ENCODE data around the gene BRCA2.

BRCA2 gene

DNA sequence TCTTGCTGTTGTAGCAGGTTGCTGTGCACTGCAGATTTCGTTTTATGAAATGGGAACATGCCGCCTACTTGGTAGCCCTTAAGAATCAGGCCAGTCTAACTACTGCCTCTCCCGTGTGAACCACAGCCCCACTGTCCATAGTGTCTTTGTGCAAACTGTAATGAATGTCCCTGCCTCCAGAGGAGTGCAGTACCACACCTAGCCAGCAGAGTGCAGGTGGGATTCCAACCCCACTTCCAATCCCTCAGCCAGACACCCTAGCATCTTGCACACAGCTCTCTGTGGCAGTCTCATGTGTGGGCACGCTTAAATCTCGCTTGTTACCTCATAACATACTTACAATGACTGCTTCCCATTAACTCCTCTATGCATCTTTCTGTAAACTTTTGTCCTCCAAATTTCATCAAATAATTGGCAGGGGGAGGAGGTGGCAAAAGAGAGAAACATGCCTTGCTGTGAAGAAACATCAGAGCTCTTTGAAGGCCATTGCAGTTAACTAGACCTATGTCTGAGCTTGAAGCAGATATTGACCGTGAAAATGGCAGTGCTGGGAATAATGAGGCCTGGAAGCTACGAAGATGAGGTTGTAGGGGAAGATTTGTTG, 47.4 kb upstream of the BRCA2 start:
- Histone ChIP-seq H4K20me1 (ENCODE audit: low read depth, low read length) (no peaks in the 10 kb centered on the region), H2AFZ (ENCODE audit: low read depth, low read length, severe bottlenecking) (no peak overlapping the region), H3K9me3 (ENCODE audit: insufficient read depth, low read length) (no peaks in the 10 kb centered on the region), H3K9ac (ENCODE audit: low read length) (no peak overlapping the region), H3K79me2 (ENCODE audit: insufficient read depth, low read length) (no peaks in the 10 kb centered on the region), H3K27ac (ENCODE audit: low read depth, low read length) (no peak overlapping the region), H3K4me2 (ENCODE audit: low read depth, low read length, poor library complexity, severe bottlenecking) (no peak overlapping the region), H3K27me3 (ENCODE audit: low read length) (no peaks in the 10 kb centered on the region), H3K4me3 (ENCODE audit: insufficient read depth, low read length, poor library complexity, severe bottlenecking) (no peak overlapping the region), H3K36me3 (ENCODE audit: low read length) (no peaks in the 10 kb centered on the region), H3F3A (ENCODE audit: insufficient read depth) (no peaks in the 10 kb centered on the region), H3K9me2 (replicated peaks; ENCODE audit: insufficient read depth, low read length) (no peaks in the 10 kb centered on the region)
- TF ChIP-seq, protein P1, sequence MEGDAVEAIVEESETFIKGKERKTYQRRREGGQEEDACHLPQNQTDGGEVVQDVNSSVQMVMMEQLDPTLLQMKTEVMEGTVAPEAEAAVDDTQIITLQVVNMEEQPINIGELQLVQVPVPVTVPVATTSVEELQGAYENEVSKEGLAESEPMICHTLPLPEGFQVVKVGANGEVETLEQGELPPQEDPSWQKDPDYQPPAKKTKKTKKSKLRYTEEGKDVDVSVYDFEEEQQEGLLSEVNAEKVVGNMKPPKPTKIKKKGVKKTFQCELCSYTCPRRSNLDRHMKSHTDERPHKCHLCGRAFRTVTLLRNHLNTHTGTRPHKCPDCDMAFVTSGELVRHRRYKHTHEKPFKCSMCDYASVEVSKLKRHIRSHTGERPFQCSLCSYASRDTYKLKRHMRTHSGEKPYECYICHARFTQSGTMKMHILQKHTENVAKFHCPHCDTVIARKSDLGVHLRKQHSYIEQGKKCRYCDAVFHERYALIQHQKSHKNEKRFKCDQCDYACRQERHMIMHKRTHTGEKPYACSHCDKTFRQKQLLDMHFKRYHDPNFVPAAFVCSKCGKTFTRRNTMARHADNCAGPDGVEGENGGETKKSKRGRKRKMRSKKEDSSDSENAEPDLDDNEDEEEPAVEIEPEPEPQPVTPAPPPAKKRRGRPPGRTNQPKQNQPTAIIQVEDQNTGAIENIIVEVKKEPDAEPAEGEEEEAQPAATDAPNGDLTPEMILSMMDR (IDR thresholded peaks at IDR 0.05; ENCODE audit: insufficient read depth, low read length, poor library complexity, severe bottlenecking), result peak; percentile 45
- TF ChIP-seq EZH2phosphoT487 (conservative IDR thresholded peaks at IDR 0.05; ENCODE audit: low read length), result no peak

- H3K4me3 ChIP-seq (ENCODE audit: insufficient read depth, low read length, poor library complexity, severe bottlenecking), result no peak overlapping the region
- H4K20me1 ChIP-seq (ENCODE audit: low read depth, low read length), result no peaks in the 10 kb centered on the region
- no peaks in the 10 kb centered on the region for H3F3A ChIP-seq (ENCODE audit: insufficient read depth)
- no peaks in the 10 kb centered on the region for H3K79me2 ChIP-seq (ENCODE audit: insufficient read depth, low read length)
- no peak overlapping the region for H3K4me2 ChIP-seq (ENCODE audit: low read depth, low read length, poor library complexity, severe bottlenecking)
- no peak overlapping the region for H3K27ac ChIP-seq (ENCODE audit: low read depth, low read length)
- no peaks in the 10 kb centered on the region for H3K36me3 ChIP-seq (ENCODE audit: low read length)
- H3K9me2 ChIP-seq (replicated peaks; ENCODE audit: insufficient read depth, low read length), result no peaks in the 10 kb centered on the region
- TF ChIP-seq, protein P1 (IDR thresholded peaks at IDR 0.05; ENCODE audit: insufficient read depth, low read length, poor library complexity, severe bottlenecking), result no peak
- no peak for TF ChIP-seq EZH2phosphoT487 (conservative IDR thresholded peaks at IDR 0.05; ENCODE audit: low read length)
- no peak overlapping the region for H3K9ac ChIP-seq (ENCODE audit: low read length)
- no peak overlapping the region for H2AFZ ChIP-seq (ENCODE audit: low read depth, low read length, severe bottlenecking)
- H3K9me3 ChIP-seq (ENCODE audit: insufficient read depth, low read length), result no peaks in the 10 kb centered on the region
- no peaks in the 10 kb centered on the region for H3K27me3 ChIP-seq (ENCODE audit: low read length)
These were observed 43.2 kb upstream of the BRCA2 start for GRCh38 chr13:32272021-32272683.

DNA sequence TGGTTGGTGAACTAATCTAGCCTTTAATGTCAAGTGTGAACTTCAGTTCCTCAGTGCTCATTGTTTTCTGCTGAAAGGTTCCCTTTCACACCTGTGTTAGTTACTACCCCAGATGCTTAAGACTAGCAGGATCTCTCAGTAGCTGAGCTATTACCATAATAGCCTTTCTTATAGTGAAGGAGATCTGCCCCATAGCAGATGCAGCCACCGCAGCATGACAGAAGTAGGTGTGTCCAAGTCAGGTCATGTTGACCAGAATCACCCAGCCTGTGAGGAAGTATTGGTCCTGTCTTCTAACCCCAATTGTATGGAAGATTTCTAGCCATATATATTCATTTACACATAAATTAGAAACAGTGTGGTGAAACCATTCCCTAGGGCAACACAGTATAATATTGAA, 37.5 kb upstream of the BRCA2 start:
- Histone ChIP-seq H3K36me3 (ENCODE audit: low read length) (no peaks in the 10 kb centered on the region), H3K27me3 (ENCODE audit: low read length) (no peaks in the 10 kb centered on the region), H3K4me3 (ENCODE audit: insufficient read depth, low read length, poor library complexity, severe bottlenecking) (no peak overlapping the region), H3F3A (ENCODE audit: insufficient read depth) (no peaks in the 10 kb centered on the region), H3K9me3 (ENCODE audit: insufficient read depth, low read length) (no peaks in the 10 kb centered on the region), H3K9ac (ENCODE audit: low read length) (no peak overlapping the region), H3K79me2 (ENCODE audit: insufficient read depth, low read length) (no peaks in the 10 kb centered on the region), H2AFZ (ENCODE audit: low read depth, low read length, severe bottlenecking) (no peak overlapping the region), H3K4me2 (ENCODE audit: low read depth, low read length, poor library complexity, severe bottlenecking) (no peak overlapping the region), H3K27ac (ENCODE audit: low read depth, low read length) (no peak overlapping the region), H4K20me1 (ENCODE audit: low read depth, low read length) (no peaks in the 10 kb centered on the region), H3K9me2 (replicated peaks; ENCODE audit: insufficient read depth, low read length) (no peaks in the 10 kb centered on the region)
- no peak for TF ChIP-seq EZH2phosphoT487 (conservative IDR thresholded peaks at IDR 0.05; ENCODE audit: low read length)
- TF ChIP-seq, protein P1 (IDR thresholded peaks at IDR 0.05; ENCODE audit: insufficient read depth, low read length, poor library complexity, severe bottlenecking), result no peak

All from SU-DHL-6 (cell line).